ENCODE results near the gene CCNQ. TPM values are rescaled to one million over a fixed set of nuclear protein-coding genes. Genes with fewer than 3 reads are reported as not detected.

The CCNQ gene
- total and polyA plus RNA-seq, 10 of the 15 experiments (the other 5 are each of a cell fraction or from before 2014, with no cell fraction given): 0.45 to 36.2 (median 18.2) TPM

DNA sequence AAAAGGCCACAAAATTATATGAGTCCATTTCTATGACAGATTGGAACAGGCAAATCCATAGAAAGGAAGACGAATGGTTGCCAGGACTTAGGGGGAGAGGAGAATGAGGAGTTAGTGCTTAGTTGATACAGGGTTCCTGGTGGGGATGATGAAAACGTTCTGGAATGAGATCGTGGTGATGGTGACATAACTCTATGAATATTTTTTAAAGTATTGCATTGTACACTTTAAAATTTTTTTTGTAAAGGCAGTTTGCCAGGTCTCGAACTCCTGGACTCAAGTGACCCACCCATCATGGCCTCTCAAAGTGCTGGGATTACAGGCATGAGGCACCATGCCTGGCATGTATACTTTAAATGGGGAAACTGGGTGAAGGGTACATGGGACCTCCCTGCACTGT lies 9.9 kb upstream of the CCNQ start:
- no peak for FAIRE-seq
- SMC1A ChIA-PET (ENCODE audit: uncharacterized antibody, unreplicated experiment): no interaction called here
- 59% methylated on average over 4 of the region's 4 CpGs for WGBS (ENCODE audit: insufficient coverage, insufficient replicate concordance, low lambda C conversion rate, missing lambda C conversion rate)
- CTCF ChIA-PET: interaction anchor here (0.9 to 2.4 kb wide), 10 partner anchors 9 to 242 kb away, joined by 3 to 18 read pairs (median 4); partner anchors contain the start of gene CCNQ
- Histone ChIP-seq H3K4me2 (ENCODE audit: control insufficient read depth, insufficient read depth) (no peak overlapping the region), H3K9ac (ENCODE audit: control insufficient read depth, insufficient read depth, low read length) (no peak overlapping the region), H3K27me3 (replicated peaks in 1 of 2; ENCODE audit: control insufficient read depth in 2 of 2, insufficient read depth in 2 of 2, low read length in 1 of 2) (no peaks in the 10 kb centered on the region; a peak in 2 of 4 replicates), H3K27ac (ENCODE audit: control insufficient read depth, insufficient read depth) (no peak overlapping the region), H3K4me1 (ENCODE audit: control insufficient read depth, insufficient read depth, low read length) (peaks cover 3% of the 10 kb centered on the region), H3K9me3 (replicated peaks; ENCODE audit: control insufficient read depth, insufficient read depth, low read length) (no peaks in the 10 kb centered on the region; the same call in 2 of the 3 replicates), H3K4me3 (no peak overlapping the region), H3K79me2 (ENCODE audit: control insufficient read depth, insufficient read depth, low read length) (no peaks in the 10 kb centered on the region), H4K20me1 (ENCODE audit: control insufficient read depth, insufficient read depth) (no peaks in the 10 kb centered on the region), H2AFZ (ENCODE audit: control insufficient read depth, low read depth, low read length) (no peak overlapping the region), H3K36me3 (ENCODE audit: control insufficient read depth in 2 of 2, insufficient read depth in 2 of 2, low read length in 1 of 2) (no peaks in the 10 kb centered on the region)
- no TSS peak for BruUV-seq (replicated peaks)
- in situ Hi-C loops (cut with MboI): loop anchor here (10.0 kb wide), 1 partner anchor 106 kb away; no protein-coding TSS in a partner anchor
- ATAC-seq: no peak
- intact Hi-C loops (cut with micrococcal nuclease; ENCODE audit: unreplicated experiment): no loop called here
- POLR2A ChIA-PET: interaction anchor here (1.2 kb wide), 1 partner anchor 26 kb away, joined by 3 read pairs; no protein-coding TSS in a partner anchor
- TF ChIP-seq RB1 (IDR thresholded peaks at IDR 0.05; ENCODE audit: borderline replicate concordance) (no peak), POLR2AphosphoS5 (IDR thresholded peaks at IDR 0.05; ENCODE audit: low read length) (no peak), CBX5 (IDR thresholded peaks at IDR 0.05; ENCODE audit: low read depth) (no peak)
- TF ChIP-seq, protein P1, sequence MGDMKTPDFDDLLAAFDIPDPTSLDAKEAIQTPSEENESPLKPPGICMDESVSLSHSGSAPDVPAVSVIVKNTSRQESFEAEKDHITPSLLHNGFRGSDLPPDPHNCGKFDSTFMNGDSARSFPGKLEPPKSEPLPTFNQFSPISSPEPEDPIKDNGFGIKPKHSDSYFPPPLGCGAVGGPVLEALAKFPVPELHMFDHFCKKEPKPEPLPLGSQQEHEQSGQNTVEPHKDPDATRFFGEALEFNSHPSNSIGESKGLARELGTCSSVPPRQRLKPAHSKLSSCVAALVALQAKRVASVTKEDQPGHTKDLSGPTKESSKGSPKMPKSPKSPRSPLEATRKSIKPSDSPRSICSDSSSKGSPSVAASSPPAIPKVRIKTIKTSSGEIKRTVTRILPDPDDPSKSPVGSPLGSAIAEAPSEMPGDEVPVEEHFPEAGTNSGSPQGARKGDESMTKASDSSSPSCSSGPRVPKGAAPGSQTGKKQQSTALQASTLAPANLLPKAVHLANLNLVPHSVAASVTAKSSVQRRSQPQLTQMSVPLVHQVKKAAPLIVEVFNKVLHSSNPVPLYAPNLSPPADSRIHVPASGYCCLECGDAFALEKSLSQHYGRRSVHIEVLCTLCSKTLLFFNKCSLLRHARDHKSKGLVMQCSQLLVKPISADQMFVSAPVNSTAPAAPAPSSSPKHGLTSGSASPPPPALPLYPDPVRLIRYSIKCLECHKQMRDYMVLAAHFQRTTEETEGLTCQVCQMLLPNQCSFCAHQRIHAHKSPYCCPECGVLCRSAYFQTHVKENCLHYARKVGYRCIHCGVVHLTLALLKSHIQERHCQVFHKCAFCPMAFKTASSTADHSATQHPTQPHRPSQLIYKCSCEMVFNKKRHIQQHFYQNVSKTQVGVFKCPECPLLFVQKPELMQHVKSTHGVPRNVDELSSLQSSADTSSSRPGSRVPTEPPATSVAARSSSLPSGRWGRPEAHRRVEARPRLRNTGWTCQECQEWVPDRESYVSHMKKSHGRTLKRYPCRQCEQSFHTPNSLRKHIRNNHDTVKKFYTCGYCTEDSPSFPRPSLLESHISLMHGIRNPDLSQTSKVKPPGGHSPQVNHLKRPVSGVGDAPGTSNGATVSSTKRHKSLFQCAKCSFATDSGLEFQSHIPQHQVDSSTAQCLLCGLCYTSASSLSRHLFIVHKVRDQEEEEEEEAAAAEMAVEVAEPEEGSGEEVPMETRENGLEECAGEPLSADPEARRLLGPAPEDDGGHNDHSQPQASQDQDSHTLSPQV (IDR thresholded peaks at IDR 0.05): no peak
- TF ChIP-seq, protein P2, sequence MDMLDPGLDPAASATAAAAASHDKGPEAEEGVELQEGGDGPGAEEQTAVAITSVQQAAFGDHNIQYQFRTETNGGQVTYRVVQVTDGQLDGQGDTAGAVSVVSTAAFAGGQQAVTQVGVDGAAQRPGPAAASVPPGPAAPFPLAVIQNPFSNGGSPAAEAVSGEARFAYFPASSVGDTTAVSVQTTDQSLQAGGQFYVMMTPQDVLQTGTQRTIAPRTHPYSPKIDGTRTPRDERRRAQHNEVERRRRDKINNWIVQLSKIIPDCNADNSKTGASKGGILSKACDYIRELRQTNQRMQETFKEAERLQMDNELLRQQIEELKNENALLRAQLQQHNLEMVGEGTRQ (IDR thresholded peaks at IDR 0.05; ENCODE audit: borderline replicate concordance, low read depth, low read length): no peak
- RAD21 ChIA-PET (ENCODE audit: unreplicated experiment): interaction anchor here (0.8 kb wide), 1 partner anchor 59 kb away, joined by 5 read pairs; no protein-coding TSS in a partner anchor
- no peak for DNase-seq (ENCODE audit: low read depth, low spot score)

Data from GM12878 (cell line).